Neural cell (in vitro differentiated cells): ENCODE measurements around the gene SUGCT. TPM values are rescaled to one million over a fixed set of nuclear protein-coding genes. Genes with fewer than 3 reads are reported as not detected.

Source experiments
- H2AFZ ChIP-seq: fragments of 200-600, 300-800 bp; sonication (generic), shearing (Covaris generic); 2 replicates; pipeline ENCODE4 v1.6.0; 2014; ENCODE audit warnings: low read depth, mild to moderate bottlenecking, antibody characterized with exemption, low read length, moderate library complexity
- H3F3A ChIP-seq: fragments of 200-600 bp; shearing (Covaris generic); 2 replicates; pipeline ENCODE4 v1.6.1; 2016; ENCODE audit warnings: mild to moderate bottlenecking, moderate library complexity, mixed read lengths, antibody characterized with exemption, low read length; ENCODE audit not compliant: insufficient read depth, poor library complexity, severe bottlenecking
- H3K27ac ChIP-seq: fragments of 200-600, 300-800 bp; sonication (generic), shearing (Covaris generic); 2 replicates; pipeline ENCODE4 v1.5.1; 2014; ENCODE audit warnings: mild to moderate bottlenecking, low read length, moderate library complexity
- H3K27me3 ChIP-seq: fragments of 300-800, 200-600 bp; sonication (generic), shearing (Covaris generic); 2 replicates; pipeline ENCODE4 v1.6.0; 2014; ENCODE audit warnings: mild to moderate bottlenecking, low read depth, low read length, moderate library complexity; ENCODE audit not compliant: insufficient read depth
- H3K36me3 ChIP-seq: fragments of 300-800, 200-600 bp; sonication (generic), shearing (Covaris generic); 2 replicates; pipeline ENCODE4 v1.5.1; 2014; ENCODE audit warnings: mild to moderate bottlenecking, antibody characterized with exemption, low read length, moderate library complexity; ENCODE audit not compliant: insufficient read depth
- H3K4me2 ChIP-seq: fragments of 300-800, 200-600 bp; sonication (generic), shearing (Covaris generic); 2 replicates; pipeline ENCODE4 v1.6.0; 2014; ENCODE audit warnings: mild to moderate bottlenecking, low read length
- H3K4me3 ChIP-seq: fragments of 300-800, 200-600 bp; sonication (generic), shearing (Covaris generic); 2 replicates; pipeline ENCODE4 v1.5.1; 2014; ENCODE audit warnings: mild to moderate bottlenecking, low read length, moderate library complexity
- H3K79me2 ChIP-seq: fragments of 200-600 bp; shearing (Covaris generic); replicated peaks from 2 replicates; pipeline ENCODE4 v1.6.0; 2014; ENCODE audit warnings: mild to moderate bottlenecking, low read length, moderate library complexity; ENCODE audit not compliant: insufficient read depth
- H3K9ac ChIP-seq: fragments of 300-800, 200-600 bp; sonication (generic), shearing (Covaris generic); 2 replicates; pipeline ENCODE4 v1.6.1; 2016; ENCODE audit warnings: mild to moderate bottlenecking, low read length, mixed read lengths
- H3K9me2 ChIP-seq: fragments of 200-600 bp; shearing (Covaris generic); 2 replicates; pipeline ENCODE4 v1.6.1; 2016; ENCODE audit warnings: mild to moderate bottlenecking, low read length, mixed read lengths; ENCODE audit not compliant: insufficient read depth
- H3K9me3 ChIP-seq: fragments of 200-600, 300-800 bp; sonication (generic), shearing (Covaris generic); 2 replicates; pipeline ENCODE4 v1.6.1; 2016; ENCODE audit warnings: mild to moderate bottlenecking, mixed run types, low read length, moderate library complexity, mixed read lengths
- H4K20me1 ChIP-seq: fragments of 200-600 bp; shearing (Covaris generic); 2 replicates; pipeline ENCODE4 v1.6.1; 2016; ENCODE audit warnings: mild to moderate bottlenecking, mixed run types; ENCODE audit not compliant: insufficient read depth
- EP300 ChIP-seq: fragments of 450-650 bp; conservative IDR thresholded peaks from 2 replicates; pipeline ENCODE4 v1.6.1; 2014; ENCODE audit warnings: antibody characterized with exemption, mild to moderate bottlenecking, moderate library complexity; ENCODE audit not compliant: poor library complexity, severe bottlenecking
- EZH2 ChIP-seq: fragments of 200-600, 300-800 bp; shearing (Covaris generic), sonication (generic); IDR thresholded peaks from 2 replicates; pipeline ENCODE4 v1.6.1; 2014; ENCODE audit warnings: antibody characterized with exemption, low read length, borderline replicate concordance, mild to moderate bottlenecking; ENCODE audit not compliant: insufficient read depth, poor library complexity, severe bottlenecking
- MXI1 ChIP-seq: fragments of 450-650 bp; conservative IDR thresholded peaks from 2 replicates; pipeline ENCODE4 v1.6.1; 2014; ENCODE audit warnings: antibody characterized with exemption, mild to moderate bottlenecking; ENCODE audit not compliant: poor library complexity, severe bottlenecking
- POLR2AphosphoS5 ChIP-seq: IDR thresholded peaks from 2 replicates; pipeline ENCODE4 v1.6.1; 2012
- RAD21 ChIP-seq: fragments of 450-650 bp; conservative IDR thresholded peaks from 2 replicates; pipeline ENCODE4 v1.6.1; 2014; ENCODE audit warnings: antibody characterized with exemption, mild to moderate bottlenecking, moderate library complexity
- REST ChIP-seq: IDR thresholded peaks from 2 replicates; pipeline ENCODE4 v1.6.1; 2012; ENCODE audit warnings: borderline replicate concordance
- SMC3 ChIP-seq: fragments of 450-650 bp; conservative IDR thresholded peaks from 2 replicates; pipeline ENCODE4 v1.6.1; 2014; ENCODE audit warnings: antibody characterized with exemption, mild to moderate bottlenecking, moderate library complexity; ENCODE audit not compliant: poor library complexity
- TAF1 ChIP-seq: IDR thresholded peaks from 2 replicates; pipeline ENCODE4 v1.6.1; 2012; ENCODE audit warnings: low read depth
- polyA plus RNA-seq: library from polyadenylated mRNA; depleted of rRNA; stranded (reverse); fragments of >200 nt; gene quantifications from 2 replicates; pipeline ENCODE4 v1.2.3, GENCODE V29; 2014
- TF ChIP-seq, protein P1 (sequence below): fragments of 450-650 bp; IDR thresholded peaks from 2 replicates; pipeline ENCODE4 v1.5.1; 2014; ENCODE audit warnings: antibody characterized with exemption, mild to moderate bottlenecking, moderate library complexity; ENCODE audit not compliant: poor library complexity, severe bottlenecking

Gene SUGCT
- polyA plus RNA-seq, 1 donor from 2014 or later, result not detected

GRCh38 chr7:40279991-40280390 is 145.2 kb downstream of the SUGCT start:
- Histone ChIP-seq H3K4me3 (no peak overlapping the region), H3K79me2 (no peaks in the 10 kb centered on the region), H3K27me3 (no peaks in the 10 kb centered on the region), H4K20me1 (no peaks in the 10 kb centered on the region), H3K4me2 (no peak overlapping the region), H3F3A (no peaks in the 10 kb centered on the region), H2AFZ (no peak overlapping the region), H3K9ac (no peak overlapping the region), H3K9me3 (no peaks in the 10 kb centered on the region), H3K36me3 (no peaks in the 10 kb centered on the region), H3K9me2 (no peaks in the 10 kb centered on the region), H3K27ac (no peak overlapping the region)
- TF ChIP-seq, protein P1, sequence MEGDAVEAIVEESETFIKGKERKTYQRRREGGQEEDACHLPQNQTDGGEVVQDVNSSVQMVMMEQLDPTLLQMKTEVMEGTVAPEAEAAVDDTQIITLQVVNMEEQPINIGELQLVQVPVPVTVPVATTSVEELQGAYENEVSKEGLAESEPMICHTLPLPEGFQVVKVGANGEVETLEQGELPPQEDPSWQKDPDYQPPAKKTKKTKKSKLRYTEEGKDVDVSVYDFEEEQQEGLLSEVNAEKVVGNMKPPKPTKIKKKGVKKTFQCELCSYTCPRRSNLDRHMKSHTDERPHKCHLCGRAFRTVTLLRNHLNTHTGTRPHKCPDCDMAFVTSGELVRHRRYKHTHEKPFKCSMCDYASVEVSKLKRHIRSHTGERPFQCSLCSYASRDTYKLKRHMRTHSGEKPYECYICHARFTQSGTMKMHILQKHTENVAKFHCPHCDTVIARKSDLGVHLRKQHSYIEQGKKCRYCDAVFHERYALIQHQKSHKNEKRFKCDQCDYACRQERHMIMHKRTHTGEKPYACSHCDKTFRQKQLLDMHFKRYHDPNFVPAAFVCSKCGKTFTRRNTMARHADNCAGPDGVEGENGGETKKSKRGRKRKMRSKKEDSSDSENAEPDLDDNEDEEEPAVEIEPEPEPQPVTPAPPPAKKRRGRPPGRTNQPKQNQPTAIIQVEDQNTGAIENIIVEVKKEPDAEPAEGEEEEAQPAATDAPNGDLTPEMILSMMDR, result no peak
- TF ChIP-seq RAD21 (no peak), TAF1 (no peak), EZH2 (no peak), SMC3 (no peak), REST (no peak), MXI1 (no peak), EP300 (no peak), POLR2AphosphoS5 (no peak)

DNA sequence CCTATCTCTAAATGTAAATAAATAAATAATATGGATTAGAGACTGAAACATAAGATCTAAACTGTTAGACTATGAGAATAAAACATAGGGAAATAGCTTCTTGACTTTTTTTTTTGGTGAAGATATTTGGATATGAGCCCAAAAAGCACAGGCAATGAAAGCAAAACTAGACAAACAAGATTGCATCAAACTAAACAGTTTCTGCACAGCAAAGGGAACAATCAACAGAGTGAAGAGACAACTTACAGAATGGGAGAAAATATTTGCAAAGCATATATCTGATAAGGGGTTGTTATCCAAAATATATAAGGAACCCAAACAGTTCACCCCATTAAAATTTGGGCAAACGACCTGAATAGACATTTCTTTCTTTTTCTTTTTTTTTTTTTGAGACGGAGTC is 148.1 kb downstream of the SUGCT start:
- no peak overlapping the region for H3K27ac ChIP-seq

More for the DNA sequence above, 148.1 kb downstream of the SUGCT start:
- Histone ChIP-seq H3K9me3 (no peaks in the 10 kb centered on the region), H3K9me2 (no peaks in the 10 kb centered on the region), H3F3A (no peaks in the 10 kb centered on the region), H3K4me2 (no peak overlapping the region), H4K20me1 (no peaks in the 10 kb centered on the region), H3K79me2 (no peaks in the 10 kb centered on the region), H3K36me3 (no peaks in the 10 kb centered on the region), H3K9ac (no peak overlapping the region), H3K27me3 (no peaks in the 10 kb centered on the region), H3K4me3 (no peak overlapping the region), H2AFZ (no peak overlapping the region)
- TF ChIP-seq SMC3 (no peak), TAF1 (no peak), MXI1 (no peak), RAD21 (no peak), EZH2 (no peak), EP300 (no peak), REST (no peak)
